Smooth muscle cell (in vitro differentiated cells): ENCODE data around the gene XCR1. TPM values are rescaled to one million over a fixed set of nuclear protein-coding genes. Genes with fewer than 3 reads are reported as not detected.
A peak's percentile ranks its signal among the peaks of the same experiment; 100 is the strongest.

Source experiments
- DNase-seq: peaks from one replicate; lab custom pipeline; 2025; ENCODE audit not compliant: unreplicated experiment; lab: John Stamatoyannopoulos, UW
- H2AFZ ChIP-seq: fragments of 200-600 bp; sonication (generic); 2 replicates; pipeline ENCODE4 v1.6.0; 2016; ENCODE audit warnings: antibody characterized with exemption, low read depth, mild to moderate bottlenecking
- H3F3A ChIP-seq: fragments of 200-600 bp; sonication (generic); 2 replicates; pipeline ENCODE4 v1.6.0; 2017; ENCODE audit warnings: antibody characterized with exemption, low read depth
- H3K27ac ChIP-seq: fragments of 200-600 bp; sonication (generic); 2 replicates; pipeline ENCODE4 v1.5.1; 2016; ENCODE audit warnings: low read depth, mild to moderate bottlenecking
- H3K27me3 ChIP-seq: fragments of 200-600 bp; sonication (generic); 2 replicates; pipeline ENCODE4 v1.6.1; 2016; ENCODE audit warnings: low read depth, mild to moderate bottlenecking
- H3K36me3 ChIP-seq: fragments of 200-600 bp; sonication (generic); 2 replicates; pipeline ENCODE4 v1.5.1; 2016; ENCODE audit warnings: low read depth
- H3K4me1 ChIP-seq: fragments of 200-600 bp; sonication (generic); 2 replicates; pipeline ENCODE4 v1.5.1; 2016; ENCODE audit warnings: low read depth
- H3K4me2 ChIP-seq: fragments of 200-600 bp; sonication (generic); 2 replicates; pipeline ENCODE4 v1.6.0; 2016; ENCODE audit warnings: mild to moderate bottlenecking
- H3K4me3 ChIP-seq: fragments of 200-600 bp; sonication (generic); 2 replicates; pipeline ENCODE4 v1.5.1; 2016; ENCODE audit warnings: mild to moderate bottlenecking
- H3K79me2 ChIP-seq: fragments of 200-600 bp; sonication (generic); 2 replicates; pipeline ENCODE4 v1.6.0; 2016; ENCODE audit warnings: low read depth, mild to moderate bottlenecking
- H3K9ac ChIP-seq: fragments of 200-600 bp; sonication (generic); 2 replicates; pipeline ENCODE4 v1.6.0; 2016; ENCODE audit warnings: low read depth
- H3K9me3 ChIP-seq: fragments of 200-600 bp; sonication (generic); replicated peaks from 2 replicates; pipeline ENCODE4 v1.5.1; 2016; ENCODE audit warnings: low read depth
- H4K20me1 ChIP-seq: fragments of 200-600 bp; sonication (generic); 2 replicates; pipeline ENCODE4 v1.6.0; 2016; ENCODE audit warnings: low read depth
- WGBS: methylation state at CpG from one replicate; pipeline ENCODE4 v1.1.7; 2016; ENCODE audit warnings: low lambda C conversion rate; 5-methylcytosine and 5-hydroxymethylcytosine counted together
- polyA plus RNA-seq: library from polyadenylated mRNA; unstranded; fragments of >200 nt; fragmentation: Nextera tagmentation; extraction: Ambion mirVana; gene quantifications from 2 replicates; pipeline ENCODE4 v1.2.1, GENCODE V29; 2016
- total RNA-seq: library from RNA; depleted of rRNA; stranded (reverse); fragments of >200 nt; gene quantifications from 2 replicates; pipeline ENCODE4 v1.2.3, GENCODE V29; 2014
- TF ChIP-seq, protein P1 (sequence below): fragments of 200-600 bp; sonication (generic); IDR thresholded peaks from 2 replicates; pipeline ENCODE4 v1.5.1; 2017; ENCODE audit warnings: borderline replicate concordance, mild to moderate bottlenecking, antibody characterized with exemption; ENCODE audit not compliant: insufficient read depth, poor library complexity, severe bottlenecking

XCR1 gene
- total and polyA plus RNA-seq, 2 experiments from 2014 or later, result 0.76 TPM; not detected in 1

DNA sequence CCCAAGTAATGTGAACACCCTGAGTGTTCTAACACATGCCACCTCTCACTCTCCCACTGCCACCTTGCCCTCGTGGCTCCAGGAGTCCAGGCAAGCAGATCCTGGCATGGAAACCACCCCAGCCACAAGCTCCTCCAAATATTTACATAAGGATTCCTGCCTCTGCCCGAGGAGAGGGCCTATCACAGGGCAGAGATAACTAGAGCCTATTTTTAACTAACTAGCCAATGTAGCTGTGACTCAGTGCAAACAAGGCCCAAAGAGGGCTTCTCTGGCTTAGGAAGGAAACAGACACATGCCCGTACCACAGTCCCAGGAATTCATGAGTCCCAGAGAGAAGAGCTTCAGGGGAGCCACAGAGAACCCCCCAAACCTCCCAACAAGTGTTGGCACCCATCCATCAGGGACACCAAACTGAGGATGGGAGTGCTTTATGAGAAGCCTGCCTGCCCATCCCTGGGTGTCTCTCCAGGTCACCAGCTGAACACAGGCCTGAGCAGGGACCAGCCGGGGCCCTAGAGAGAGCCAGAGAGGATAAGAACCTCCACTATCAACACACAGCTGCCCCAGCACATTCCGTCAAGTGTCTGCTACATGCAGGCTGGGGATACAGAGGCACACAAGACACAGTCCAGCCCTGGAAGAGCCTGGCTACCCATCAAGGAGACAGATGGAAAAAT, 40.8 kb downstream of the XCR1 start:
- H3K27me3 ChIP-seq, result no peaks in the 10 kb centered on the region
- H3K4me1 ChIP-seq, result peaks cover 13% of the 10 kb centered on the region
- H3K27ac ChIP-seq, result peak overlapping the region; percentile 93
- peak overlapping the region; percentile 61 for H3K4me2 ChIP-seq
- H3K36me3 ChIP-seq, result no peaks in the 10 kb centered on the region
- H3F3A ChIP-seq, result peaks cover 15% of the 10 kb centered on the region
- peak overlapping the region; percentile 58 for H3K9ac ChIP-seq
- 23% methylated on average over 5 of the region's 5 CpGs for WGBS
- H2AFZ ChIP-seq, result no peak overlapping the region
- TF ChIP-seq, protein P1, sequence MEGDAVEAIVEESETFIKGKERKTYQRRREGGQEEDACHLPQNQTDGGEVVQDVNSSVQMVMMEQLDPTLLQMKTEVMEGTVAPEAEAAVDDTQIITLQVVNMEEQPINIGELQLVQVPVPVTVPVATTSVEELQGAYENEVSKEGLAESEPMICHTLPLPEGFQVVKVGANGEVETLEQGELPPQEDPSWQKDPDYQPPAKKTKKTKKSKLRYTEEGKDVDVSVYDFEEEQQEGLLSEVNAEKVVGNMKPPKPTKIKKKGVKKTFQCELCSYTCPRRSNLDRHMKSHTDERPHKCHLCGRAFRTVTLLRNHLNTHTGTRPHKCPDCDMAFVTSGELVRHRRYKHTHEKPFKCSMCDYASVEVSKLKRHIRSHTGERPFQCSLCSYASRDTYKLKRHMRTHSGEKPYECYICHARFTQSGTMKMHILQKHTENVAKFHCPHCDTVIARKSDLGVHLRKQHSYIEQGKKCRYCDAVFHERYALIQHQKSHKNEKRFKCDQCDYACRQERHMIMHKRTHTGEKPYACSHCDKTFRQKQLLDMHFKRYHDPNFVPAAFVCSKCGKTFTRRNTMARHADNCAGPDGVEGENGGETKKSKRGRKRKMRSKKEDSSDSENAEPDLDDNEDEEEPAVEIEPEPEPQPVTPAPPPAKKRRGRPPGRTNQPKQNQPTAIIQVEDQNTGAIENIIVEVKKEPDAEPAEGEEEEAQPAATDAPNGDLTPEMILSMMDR, result no peak
- H3K9me3 ChIP-seq, result no peaks in the 10 kb centered on the region
- no peak for DNase-seq
- H4K20me1 ChIP-seq, result no peaks in the 10 kb centered on the region
- H3K79me2 ChIP-seq, result no peaks in the 10 kb centered on the region
- no peak overlapping the region for H3K4me3 ChIP-seq

DNA sequence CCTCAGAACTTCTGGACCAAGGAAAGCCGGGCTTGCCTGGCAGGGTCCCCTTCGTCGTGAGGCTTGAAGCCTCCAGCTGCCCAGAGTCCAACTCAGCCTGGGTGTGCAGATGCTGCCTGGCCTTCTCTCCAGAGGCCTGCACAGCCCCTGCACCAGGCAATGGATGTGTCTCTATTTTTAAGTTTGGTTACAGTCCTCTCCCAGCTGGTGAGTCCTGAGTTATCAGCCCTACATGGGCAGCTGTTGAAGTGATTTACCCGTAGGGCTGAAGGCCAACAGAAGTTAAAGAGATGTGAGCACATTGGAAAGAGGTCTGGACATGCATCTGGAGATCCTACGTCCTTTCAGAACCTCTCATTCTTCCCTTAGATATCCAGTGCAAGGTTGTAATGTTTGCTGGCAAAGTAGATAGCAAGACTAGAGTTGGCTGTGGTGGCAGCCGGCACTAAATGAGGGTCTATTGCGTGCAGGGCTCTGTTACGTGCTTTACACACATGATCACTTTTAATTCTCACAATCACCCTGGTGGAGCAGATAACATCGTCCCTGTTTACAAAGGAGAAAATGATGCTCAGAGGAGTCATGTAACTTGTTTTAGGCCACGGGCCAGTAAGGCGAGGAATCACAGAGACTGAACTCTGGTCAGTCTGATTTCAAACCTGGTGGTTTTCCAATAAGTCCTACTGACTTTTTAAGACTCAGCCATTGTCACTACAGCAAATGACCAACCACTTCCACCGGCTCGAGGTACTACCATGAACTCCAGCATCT, 41.6 kb downstream of the XCR1 start:
- TF ChIP-seq, protein P1, result no peak
- Histone ChIP-seq H4K20me1 (no peaks in the 10 kb centered on the region), H3K27me3 (no peaks in the 10 kb centered on the region), H3K4me3 (no peak overlapping the region), H3K9me3 (no peaks in the 10 kb centered on the region), H3K9ac (peak overlapping the region; percentile 19), H2AFZ (no peak overlapping the region), H3K27ac (peak overlapping the region; percentile 93), H3K36me3 (no peaks in the 10 kb centered on the region), H3K4me1 (peaks cover 13% of the 10 kb centered on the region), H3K4me2 (peak overlapping the region; percentile 36), H3F3A (peaks cover 15% of the 10 kb centered on the region), H3K79me2 (no peaks in the 10 kb centered on the region)
- no peak for DNase-seq
- 59% methylated on average over 13 of the region's 13 CpGs for WGBS

DNA sequence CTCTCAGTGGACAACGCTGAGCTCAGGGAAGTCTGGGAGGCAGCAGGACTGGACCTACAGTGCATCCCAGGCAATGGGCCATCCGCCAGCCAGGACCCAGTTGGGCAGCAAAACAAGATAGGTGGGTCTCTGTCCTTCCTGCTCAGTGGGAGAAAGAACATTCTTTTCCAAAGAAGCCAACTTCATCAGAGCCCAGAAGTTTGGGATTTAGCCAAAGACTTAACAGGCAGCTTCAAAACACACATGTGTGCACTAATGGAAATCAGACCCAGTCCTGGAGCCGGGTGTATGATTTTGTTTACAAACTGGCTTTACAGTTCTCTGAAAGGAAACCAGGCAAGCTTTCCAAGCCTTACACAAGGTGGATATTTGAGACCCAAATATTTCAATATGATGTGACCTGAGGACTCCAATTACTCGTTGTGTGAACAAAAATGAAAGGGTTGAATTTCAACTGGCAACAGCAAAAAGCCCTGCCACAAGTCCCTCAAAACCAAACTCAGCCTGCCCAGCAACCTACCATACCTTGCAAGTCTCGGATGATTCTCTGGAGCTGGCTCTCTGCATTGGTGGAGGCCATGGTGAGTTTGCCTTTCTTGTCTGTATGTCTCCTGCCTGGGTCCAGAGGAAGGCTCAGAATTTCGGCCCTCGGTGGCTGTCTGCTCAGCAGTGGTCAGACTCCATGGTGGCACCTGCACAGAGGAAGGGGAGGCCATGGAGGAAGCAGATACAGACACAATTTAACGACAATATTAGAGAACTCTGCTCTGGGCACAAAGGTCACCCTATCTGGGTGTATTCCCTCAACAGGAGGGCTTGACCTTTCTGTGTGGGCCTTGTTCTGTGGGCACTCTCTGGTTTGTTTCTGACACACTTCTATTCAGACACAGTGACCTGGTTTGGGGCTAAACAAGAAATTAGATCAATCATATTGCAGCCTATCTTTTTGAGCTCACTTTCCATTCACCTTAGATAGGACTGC, 42.7 kb downstream of the XCR1 start:
- Histone ChIP-seq H3K4me1 (peaks cover 13% of the 10 kb centered on the region), H4K20me1 (no peaks in the 10 kb centered on the region), H3K9ac (no peak overlapping the region), H3F3A (peaks cover 15% of the 10 kb centered on the region), H3K79me2 (no peaks in the 10 kb centered on the region), H3K4me2 (peak overlapping the region; percentile 36), H2AFZ (no peak overlapping the region), H3K36me3 (no peaks in the 10 kb centered on the region), H3K27me3 (no peaks in the 10 kb centered on the region), H3K4me3 (no peak overlapping the region), H3K27ac (peak overlapping the region; percentile 93), H3K9me3 (no peaks in the 10 kb centered on the region)
- WGBS, result 78% methylated on average over 8 of the region's 8 CpGs
- TF ChIP-seq, protein P1, result no peak
- DNase-seq, result no peak
